AG08396 (cell line): Measurements from ENCODE around the gene TRIP13.
"Not testable (repeated sequence)": the region's sequence is repeated elsewhere in the genome, so short reads cannot be mapped to it uniquely, and the experiment has no call there.

Source experiments
- DNase-seq: peaks from one replicate; pipeline ENCODE4 v3.0.0; 2012; ENCODE audit warnings: low spot score, mixed read lengths

The TRIP13 gene

GRCh38 chr5:891837-892393, 769 bp upstream of the TRIP13 start:
- DNase-seq: peak; percentile 77

GRCh38 chr5:893137-893506, 438 bp downstream of the TRIP13 start:
- no peak for DNase-seq

DNA sequence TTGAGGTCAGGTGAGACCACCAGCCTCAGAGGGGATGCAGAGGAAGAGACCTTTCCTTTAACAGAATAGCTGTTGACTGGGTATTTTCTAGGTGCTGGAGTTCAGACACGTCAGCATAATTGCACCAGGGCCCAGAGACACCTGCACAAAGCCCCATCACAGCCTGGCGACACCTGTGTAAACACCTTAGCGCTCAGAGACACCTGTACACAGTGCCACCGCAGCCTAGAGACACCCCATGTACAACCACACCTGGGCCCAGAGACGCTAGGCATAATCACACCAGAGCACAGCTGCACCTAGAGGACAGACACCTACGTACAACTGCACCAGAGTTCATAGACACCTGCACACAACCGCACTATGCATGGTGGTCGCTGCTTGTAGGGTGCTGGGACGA, 1.0 kb downstream of the TRIP13 start:
- DNase-seq: no peak

DNA sequence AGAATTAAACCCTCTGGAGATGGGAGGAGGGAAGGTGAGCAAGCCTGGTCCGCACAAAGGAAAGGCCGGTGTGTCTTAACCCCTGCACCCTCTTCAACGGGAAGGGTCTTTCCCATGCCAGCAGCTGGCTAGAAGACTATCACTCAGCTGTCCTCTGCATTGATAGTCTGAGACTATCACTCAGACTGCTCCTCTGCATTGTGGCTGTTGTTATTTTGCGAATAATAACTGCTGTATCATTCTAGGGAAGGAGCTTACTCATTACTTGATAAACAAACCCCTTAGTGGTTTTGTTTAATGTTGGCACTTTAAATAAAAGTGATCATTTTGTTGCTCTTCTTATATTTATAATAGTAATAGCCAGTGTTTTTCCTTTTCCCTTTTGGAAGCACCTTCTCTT, 8.1 kb downstream of the TRIP13 start:
- no peak for DNase-seq

DNA sequence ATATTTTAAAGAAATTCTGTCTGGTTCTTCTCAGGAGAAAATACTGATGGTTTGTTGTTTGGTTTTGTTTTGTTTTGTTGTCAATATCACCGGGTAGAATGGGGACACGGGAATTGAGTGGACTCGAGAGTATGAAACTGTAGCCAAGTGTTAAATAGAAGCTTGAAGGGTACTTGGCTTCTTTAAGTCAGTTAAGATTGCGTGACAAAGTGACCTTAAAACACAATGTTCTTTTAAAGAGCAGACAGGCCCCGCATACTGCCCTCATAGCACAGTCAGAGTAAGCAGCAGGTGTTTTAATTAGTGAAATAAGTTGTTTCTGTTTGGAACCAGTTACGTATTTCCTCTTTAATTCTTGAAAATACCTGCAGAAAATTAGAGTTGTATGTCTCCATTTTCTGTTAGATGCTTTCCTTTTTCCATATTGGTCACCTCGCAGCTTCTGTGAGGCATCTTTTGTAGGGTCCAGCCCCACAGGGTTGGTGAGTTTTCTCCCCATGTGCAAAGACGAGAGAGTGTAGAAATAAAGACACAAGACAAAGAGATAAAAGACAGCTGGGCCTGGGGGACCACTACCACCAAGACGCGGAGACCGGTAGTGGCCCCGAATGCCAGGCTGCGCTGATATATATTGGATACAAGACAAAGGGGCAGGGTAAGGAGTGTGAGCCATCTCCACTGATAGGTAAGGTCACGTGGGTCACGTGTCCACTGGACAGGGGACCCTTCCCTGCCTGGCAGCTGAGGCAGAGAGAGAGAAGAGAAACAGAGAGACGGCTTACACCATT, 9.6 kb downstream of the TRIP13 start:
- no peak for DNase-seq

GRCh38 chr5:903756-904096, 11.0 kb downstream of the TRIP13 start:
- no peak for DNase-seq

GRCh38 chr5:905139-905642, 12.5 kb downstream of the TRIP13 start:
- no peak for DNase-seq

GRCh38 chr5:907366-907910, 14.8 kb downstream of the TRIP13 start:
- DNase-seq: no peak

DNA sequence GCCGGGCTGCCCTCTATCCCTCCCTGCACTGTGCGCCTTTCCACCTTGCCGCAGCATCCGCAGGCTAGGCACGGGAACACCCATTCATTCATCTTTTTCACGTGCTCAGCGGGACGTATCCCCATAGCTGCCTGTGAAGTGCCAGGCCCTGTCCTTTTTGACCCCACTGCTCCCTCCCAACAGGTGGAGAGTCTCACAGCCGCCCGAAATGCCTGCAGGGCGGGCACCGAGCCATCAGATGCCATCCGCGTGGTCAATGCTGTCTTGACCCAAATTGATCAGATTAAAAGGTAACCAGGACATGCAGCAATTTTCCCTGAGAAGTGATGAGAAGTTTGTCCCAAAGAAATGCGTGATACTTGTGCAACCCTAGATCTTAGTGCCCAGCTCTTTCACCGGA, 15.5 kb downstream of the TRIP13 start:
- DNase-seq: no peak

DNA sequence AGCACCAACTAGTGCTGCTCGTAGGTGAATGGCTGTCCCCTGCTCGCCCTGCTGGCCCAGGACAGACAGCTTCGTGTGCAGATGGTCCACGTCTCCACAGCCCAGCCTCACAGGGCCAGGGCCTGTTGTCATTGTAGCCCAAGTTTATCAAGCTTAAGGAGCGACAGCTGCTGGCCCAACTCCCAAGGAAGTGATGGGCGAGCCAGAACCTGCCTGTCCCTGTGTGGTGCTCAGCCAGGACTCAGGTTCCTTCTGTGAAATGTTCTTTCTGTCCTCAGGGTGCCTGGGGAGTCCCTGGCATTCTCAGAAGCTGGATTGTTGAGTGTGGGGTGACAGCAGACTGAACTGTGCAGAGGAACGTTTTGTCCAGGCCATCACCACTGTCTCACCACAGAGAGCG, 16.4 kb downstream of the TRIP13 start:
- no peak for DNase-seq

- no peak for DNase-seq
These were observed 17.5 kb downstream of the TRIP13 start for GRCh38 chr5:909994-910768.

DNA sequence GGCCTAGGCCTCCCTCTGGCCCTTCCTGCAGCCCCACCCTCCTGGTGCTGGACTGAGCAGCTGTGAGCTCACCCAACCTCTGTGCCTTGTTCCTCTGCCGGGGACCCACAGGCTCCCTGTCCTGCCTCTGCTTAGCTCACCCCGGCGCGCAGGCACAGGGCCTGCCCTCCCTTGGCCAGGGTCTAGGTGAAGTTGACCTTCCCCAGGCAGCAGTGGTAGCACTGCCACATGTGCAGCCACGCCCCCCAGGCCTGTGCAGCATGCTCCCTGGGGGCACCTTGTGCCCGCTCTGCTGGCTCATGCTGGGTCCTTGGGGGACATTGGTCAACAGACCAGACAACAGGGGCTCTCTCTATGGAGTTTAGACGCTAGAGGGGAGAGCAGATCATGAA, 18.1 kb downstream of the TRIP13 start:
- no peak for DNase-seq

DNA sequence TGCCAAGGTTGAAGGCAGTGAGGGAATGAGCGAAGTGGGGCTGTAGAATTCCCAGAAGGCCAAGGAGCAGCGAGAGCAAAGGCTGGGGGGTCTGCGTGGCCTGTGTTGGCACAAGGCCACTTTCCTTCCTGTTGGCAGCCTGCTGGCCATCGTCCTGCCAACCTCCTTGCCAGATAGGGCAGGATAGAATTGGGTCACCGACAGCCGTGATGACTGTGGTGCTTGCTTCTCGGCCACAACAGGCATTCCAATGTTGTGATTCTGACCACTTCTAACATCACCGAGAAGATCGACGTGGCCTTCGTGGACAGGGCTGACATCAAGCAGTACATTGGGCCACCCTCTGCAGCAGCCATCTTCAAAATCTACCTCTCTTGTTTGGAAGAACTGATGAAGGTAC, 18.9 kb downstream of the TRIP13 start:
- DNase-seq: no peak

- no peak for DNase-seq
These were observed 19.8 kb downstream of the TRIP13 start for GRCh38 chr5:912280-913091.

DNA sequence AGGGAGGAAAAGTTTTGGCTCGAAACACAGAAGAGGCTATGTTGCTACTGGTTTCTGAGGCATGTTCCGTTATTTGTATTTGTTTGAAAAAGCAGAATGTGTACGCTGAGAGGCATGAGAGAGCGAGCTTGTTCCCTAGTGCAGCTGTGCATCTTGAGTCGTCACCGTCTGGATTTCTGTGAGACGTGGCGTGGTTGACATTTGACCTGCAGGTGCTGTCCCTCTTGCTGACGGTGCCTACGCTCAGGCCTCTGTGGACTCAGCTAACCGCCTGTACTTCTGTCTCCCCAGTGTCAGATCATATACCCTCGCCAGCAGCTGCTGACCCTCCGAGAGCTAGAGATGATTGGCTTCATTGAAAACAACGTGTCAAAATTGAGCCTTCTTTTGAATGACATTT, 21.5 kb downstream of the TRIP13 start:
- DNase-seq: no peak

- no peak for DNase-seq
These were observed 21.9 kb downstream of the TRIP13 start for GRCh38 chr5:914612-915011.

- not testable (repeated sequence) for DNase-seq
These were observed 22.7 kb downstream of the TRIP13 start for GRCh38 chr5:915346-915745.

GRCh38 chr5:915946-916345, 23.3 kb downstream of the TRIP13 start:
- no peak for DNase-seq

DNA sequence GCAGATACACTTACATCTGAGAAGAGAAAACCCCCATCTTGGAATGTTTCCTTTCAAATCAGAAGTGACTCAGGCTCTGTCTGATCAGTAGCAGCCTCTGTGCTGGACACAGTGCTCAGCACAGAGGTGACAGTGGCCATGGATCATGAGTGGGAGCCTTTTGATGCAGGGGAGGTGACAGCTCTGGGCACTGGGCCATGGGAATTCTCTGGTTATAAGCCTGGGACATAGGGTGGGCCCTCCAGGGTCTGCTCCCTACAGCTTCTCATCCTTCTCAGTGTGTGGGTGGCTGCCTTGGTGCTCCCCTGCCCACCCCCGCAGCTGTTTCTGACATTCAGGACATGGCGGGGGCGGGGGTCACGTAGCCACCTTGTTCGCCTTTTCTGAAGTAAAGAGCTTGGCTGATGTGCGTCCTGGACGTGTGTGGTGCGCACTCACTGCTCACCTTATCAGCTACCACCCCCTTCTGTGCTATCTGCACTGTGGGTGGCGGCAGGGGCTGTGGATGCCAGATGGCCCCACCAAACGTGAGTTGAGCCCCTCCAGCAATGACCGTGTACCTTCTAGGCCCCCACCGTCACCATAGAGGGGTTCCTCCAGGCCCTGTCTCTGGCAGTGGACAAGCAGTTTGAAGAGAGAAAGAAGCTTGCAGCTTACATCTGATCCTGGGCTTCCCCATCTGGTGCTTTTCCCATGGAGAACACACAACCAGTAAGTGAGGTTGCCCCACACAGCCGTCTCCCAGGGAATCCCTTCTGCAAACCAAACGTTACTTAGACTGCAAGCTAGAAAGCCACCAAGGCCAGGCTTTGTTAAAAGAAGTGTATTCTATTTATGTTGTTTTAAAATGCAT, 24.0 kb downstream of the TRIP13 start:
- no peak for DNase-seq

- DNase-seq: not testable (repeated sequence)
These were observed 26.0 kb downstream of the TRIP13 start for GRCh38 chr5:918717-919116.

GRCh38 chr5:919356-920000, 26.8 kb downstream of the TRIP13 start:
- DNase-seq: no peak
